Neuronal stem cell (in vitro differentiated cells): ENCODE results near the gene PHF14.

Source experiments
- DNase-seq: peaks from one replicate; pipeline ENCODE4 v3.0.0-alpha.2; 2013; ENCODE audit warnings: low spot score
- H2AFZ ChIP-seq: one replicate; pipeline ENCODE4 v1.6.1; 2013; ENCODE audit warnings: mild to moderate bottlenecking, low read length, inconsistent platforms
- H2AK5ac ChIP-seq: 2 replicates; pipeline ENCODE4 v1.6.1; 2013; ENCODE audit warnings: low read depth, mild to moderate bottlenecking, inconsistent platforms, low read length, moderate library complexity, mixed read lengths
- H2BK120ac ChIP-seq: 2 replicates; pipeline ENCODE4 v1.6.1; 2013; ENCODE audit warnings: low read depth, mild to moderate bottlenecking, inconsistent platforms, low read length, moderate library complexity, mixed read lengths
- H2BK12ac ChIP-seq: one replicate; pipeline ENCODE4 v1.6.1; 2013; ENCODE audit warnings: low read length, inconsistent platforms
- H2BK15ac ChIP-seq: 2 replicates; pipeline ENCODE4 v1.6.1; 2013; ENCODE audit warnings: mild to moderate bottlenecking, low read length, inconsistent platforms, mixed read lengths
- H2BK5ac ChIP-seq: one replicate; pipeline ENCODE4 v1.6.1; 2013; ENCODE audit warnings: inconsistent platforms, mild to moderate bottlenecking, low read length, moderate library complexity
- H3K14ac ChIP-seq: one replicate; pipeline ENCODE4 v1.6.1; 2013; ENCODE audit warnings: low read length, inconsistent platforms
- H3K18ac ChIP-seq: 2 replicates; pipeline ENCODE4 v1.6.1; 2013; ENCODE audit warnings: low read length, inconsistent platforms
- H3K23ac ChIP-seq: 2 replicates; pipeline ENCODE4 v1.6.1; 2013; ENCODE audit warnings: low read depth, mild to moderate bottlenecking, mixed read lengths, low read length, inconsistent platforms; ENCODE audit not compliant: poor library complexity
- H3K27ac ChIP-seq: replicated peaks from 3 replicates; pipeline ENCODE4 v1.5.1; 2013; ENCODE audit warnings: low read length, inconsistent platforms
- H3K27me3 ChIP-seq, 3 experiments: 2 replicates each; pipeline ENCODE4 v1.6.1; 2013; ENCODE audit warnings: low read length in 3 of 3, mild to moderate bottlenecking in 2 of 3, inconsistent platforms in 1 of 3, low read depth in 1 of 3, mixed read lengths in 1 of 3, moderate library complexity in 1 of 3; ENCODE audit not compliant: control insufficient read depth in 3 of 3, insufficient read depth in 3 of 3
- H3K36me3 ChIP-seq, 2 donors: replicated peaks in 1 of 2; 2 replicates each; pipeline ENCODE4 v1.6.1; 2013; ENCODE audit warnings: low read length in 2 of 2; ENCODE audit not compliant: control insufficient read depth in 2 of 2, insufficient read depth in 2 of 2
- H3K4ac ChIP-seq: 2 replicates; pipeline ENCODE4 v1.6.1; 2013; ENCODE audit warnings: inconsistent platforms, mild to moderate bottlenecking, low read length, moderate library complexity
- H3K4me1 ChIP-seq, 2 donors: 1 replicate in 1 of 2; 2 replicates in 1 of 2; pipeline ENCODE4 v1.6.1; 2013; ENCODE audit warnings: low read length in 2 of 2, low read depth in 1 of 2; ENCODE audit not compliant: control insufficient read depth in 2 of 2, insufficient read depth in 1 of 2
- H3K4me2 ChIP-seq: one replicate; pipeline ENCODE4 v1.6.1; 2013; ENCODE audit warnings: mild to moderate bottlenecking, low read length, inconsistent platforms; ENCODE audit not compliant: insufficient read depth, poor library complexity, severe bottlenecking
- H3K4me3 ChIP-seq, 2 donors: 2 replicates each; pipeline ENCODE4 v1.5.1; 2013; ENCODE audit warnings: low read length in 2 of 2, mild to moderate bottlenecking in 2 of 2, inconsistent platforms in 1 of 2, moderate library complexity in 1 of 2
- H3K79me1 ChIP-seq: one replicate; pipeline ENCODE4 v1.6.1; 2013; ENCODE audit warnings: low read depth, mild to moderate bottlenecking, inconsistent platforms, low read length, moderate library complexity
- H3K9ac ChIP-seq: one replicate; pipeline ENCODE4 v1.6.1; 2013; ENCODE audit warnings: mild to moderate bottlenecking, low read depth, low read length, inconsistent platforms; ENCODE audit not compliant: poor library complexity
- H3K9me3 ChIP-seq, 2 donors: replicated peaks in 1 of 2; 2 replicates each; pipeline versions ENCODE3 to v1.6.1; 2013; ENCODE audit warnings: low read length in 2 of 2, mild to moderate bottlenecking in 2 of 2, inconsistent platforms in 1 of 2, low read depth in 1 of 2, mixed read lengths in 1 of 2, moderate library complexity in 1 of 2; ENCODE audit not compliant: control insufficient read depth in 2 of 2, insufficient read depth in 1 of 2
- H4K8ac ChIP-seq: one replicate; pipeline ENCODE4 v1.6.1; 2013; ENCODE audit warnings: low read depth, mild to moderate bottlenecking, inconsistent platforms, low read length, moderate library complexity
- H4K91ac ChIP-seq: one replicate; pipeline ENCODE4 v1.6.1; 2013; ENCODE audit warnings: low read length, low read depth, mild to moderate bottlenecking, inconsistent platforms; ENCODE audit not compliant: poor library complexity
- WGBS, 2 donors: extraction: QIAGEN DNeasy Blood & Tissue Kit; methylation state at CpG; one replicate each; pipeline ENCODE4 v1.1.7; 2013; ENCODE audit warnings: missing lambda C conversion rate in 2 of 2, mixed read lengths in 1 of 2; ENCODE audit not compliant: insufficient read length in 2 of 2, insufficient replicate concordance in 1 of 2; ENCODE audit errors: extremely low coverage in 2 of 2; 5-methylcytosine and 5-hydroxymethylcytosine counted together

PHF14 gene

DNA sequence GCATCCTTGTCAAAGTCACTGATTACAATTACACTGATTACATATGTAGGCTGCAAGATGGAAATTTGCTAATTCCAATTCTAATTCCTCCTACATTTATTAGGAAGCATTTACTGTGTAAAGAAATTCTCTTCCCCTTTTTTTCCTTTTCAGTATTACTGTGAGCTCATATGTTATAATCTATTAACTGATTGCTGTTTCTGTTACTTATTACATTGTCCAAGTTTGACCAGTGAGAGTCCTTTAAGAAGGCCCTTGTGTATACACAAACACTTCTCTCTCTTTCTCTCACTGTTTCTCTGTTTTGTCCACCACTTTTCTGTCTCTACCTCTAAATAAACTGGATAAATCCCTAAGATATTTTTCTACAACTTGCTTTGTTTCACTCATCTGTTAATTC lies 31.5 kb downstream of the PHF14 start:
- Histone ChIP-seq H2BK5ac (no peak overlapping the region), H3K36me3 (peaks cover 3 to 71% of the 10 kb centered on the region in 2 donors), H2BK15ac (no peak overlapping the region), H4K91ac (no peak overlapping the region), H3K27me3 (no peaks in the 10 kb centered on the region), H3K4me1 (no peaks in the 10 kb centered on the region), H2BK12ac (no peak overlapping the region), H3K9me3 (peaks cover 0 to 6% of the 10 kb centered on the region in 2 donors), H3K4me3 (no peak overlapping the region), H2AFZ (no peak overlapping the region), H3K18ac (no peak overlapping the region), H2AK5ac (no peak overlapping the region), H3K79me1 (no peaks in the 10 kb centered on the region), H3K9ac (no peak overlapping the region), H3K4me2 (no peak overlapping the region), H3K27ac (no peak overlapping the region), H3K23ac (no peak overlapping the region), H4K8ac (no peak overlapping the region), H2BK120ac (no peak overlapping the region), H3K4ac (no peak overlapping the region), H3K14ac (no peak overlapping the region)
- DNase-seq: no peak

DNA sequence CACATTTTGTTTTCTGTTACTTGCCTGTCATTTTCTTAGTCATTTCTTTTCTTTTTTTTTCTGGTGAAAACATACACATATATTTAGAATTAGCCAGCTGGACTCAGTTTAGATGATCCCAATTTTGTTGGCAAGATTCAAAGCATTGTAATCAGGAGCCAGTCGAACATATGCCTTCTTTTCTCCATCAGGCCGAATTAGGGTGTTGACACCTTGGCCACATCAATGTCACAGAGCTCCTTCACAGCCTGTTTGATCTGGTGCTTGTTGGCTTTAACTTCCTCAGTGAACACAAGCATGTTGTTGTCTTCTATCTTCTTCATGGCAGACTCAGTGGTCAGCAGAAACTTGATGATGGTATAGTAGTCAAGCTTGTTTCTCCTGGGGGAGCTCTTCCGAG lies 32.6 kb downstream of the PHF14 start:
- Histone ChIP-seq H2BK15ac (no peak overlapping the region), H3K4ac (no peak overlapping the region), H2AFZ (no peak overlapping the region), H3K9me3 (peaks cover 0 to 6% of the 10 kb centered on the region in 2 donors), H3K4me2 (no peak overlapping the region), H3K27ac (no peak overlapping the region), H3K23ac (no peak overlapping the region), H3K14ac (no peak overlapping the region), H2BK12ac (no peak overlapping the region), H3K36me3 (peaks cover 3 to 75% of the 10 kb centered on the region in 2 donors), H3K4me3 (no peak overlapping the region), H2BK5ac (no peak overlapping the region), H3K27me3 (no peaks in the 10 kb centered on the region), H3K4me1 (no peaks in the 10 kb centered on the region), H4K8ac (no peak overlapping the region), H3K79me1 (no peaks in the 10 kb centered on the region), H4K91ac (no peak overlapping the region), H3K9ac (no peak overlapping the region), H2BK120ac (no peak overlapping the region), H2AK5ac (no peak overlapping the region), H3K18ac (no peak overlapping the region)
- no CpG with 5 or more reads among the region's 3 CpGs for WGBS, 2 donors
- no peak for DNase-seq

DNA sequence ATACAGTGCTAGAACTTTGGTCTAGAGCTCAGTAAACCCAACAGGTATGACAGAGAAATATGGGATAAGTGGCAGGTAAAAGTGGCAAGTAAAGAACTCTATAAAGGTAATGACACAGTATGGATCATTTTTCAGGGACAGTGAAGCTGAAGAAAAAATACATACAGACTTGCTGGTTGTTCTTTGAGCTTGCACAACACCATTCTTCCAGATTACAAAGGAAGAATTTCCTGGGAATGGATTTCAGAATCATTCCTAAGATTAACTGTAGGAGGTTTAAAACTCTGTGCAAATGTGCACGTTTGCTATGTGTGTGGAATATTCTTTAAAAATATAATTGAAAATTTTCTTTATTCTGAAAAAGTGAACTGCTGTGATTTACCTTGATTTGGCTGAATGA lies 36.0 kb downstream of the PHF14 start:
- no peak overlapping the region for H3K27ac ChIP-seq
- H3K4ac ChIP-seq: no peak overlapping the region
- H2BK5ac ChIP-seq: no peak overlapping the region
- no peak overlapping the region for H4K91ac ChIP-seq
- H3K4me2 ChIP-seq: no peak overlapping the region
- H2AK5ac ChIP-seq: no peak overlapping the region
- no peak overlapping the region for H3K14ac ChIP-seq
- peaks cover 0 to 8% of the 10 kb centered on the region in 2 donors for H3K9me3 ChIP-seq
- H2BK12ac ChIP-seq: no peak overlapping the region
- DNase-seq: no peak
- no peak overlapping the region for H2BK120ac ChIP-seq
- no peak overlapping the region for H4K8ac ChIP-seq
- no peak overlapping the region for H3K18ac ChIP-seq
- H2BK15ac ChIP-seq: no peak overlapping the region
- no peak overlapping the region for H2AFZ ChIP-seq
- H3K4me1 ChIP-seq: no peaks in the 10 kb centered on the region
- no peaks in the 10 kb centered on the region for H3K79me1 ChIP-seq
- H3K9ac ChIP-seq: no peak overlapping the region
- peaks cover 6 to 61% of the 10 kb centered on the region in 2 donors for H3K36me3 ChIP-seq
- no peak overlapping the region for H3K4me3 ChIP-seq
- H3K27me3 ChIP-seq: no peaks in the 10 kb centered on the region
- no CpG with 5 or more reads among the region's 1 CpG for WGBS, 2 donors
- no peak overlapping the region for H3K23ac ChIP-seq

DNA sequence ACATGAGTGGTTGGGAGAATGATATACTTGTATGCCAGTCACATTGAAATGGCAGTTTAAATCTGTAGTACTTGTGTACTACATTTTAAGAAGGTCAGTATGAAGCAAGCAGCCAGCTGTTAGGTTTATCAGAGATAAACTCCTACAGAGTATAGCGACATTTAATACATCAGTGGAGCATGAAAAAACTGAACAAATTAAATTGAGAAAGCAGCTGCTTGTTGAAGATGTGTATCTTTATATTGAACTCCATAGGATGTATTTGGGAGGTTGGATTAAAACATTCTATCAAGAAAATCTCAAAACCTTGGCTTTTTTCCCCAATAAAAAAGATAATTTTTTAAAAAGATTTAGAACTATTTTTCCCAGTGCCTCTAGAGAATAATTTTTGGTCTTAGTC lies 47.8 kb downstream of the PHF14 start:
- no peak overlapping the region for H4K91ac ChIP-seq
- no peak overlapping the region for H3K4me2 ChIP-seq
- no peak overlapping the region for H3K4ac ChIP-seq
- no peak overlapping the region for H2BK5ac ChIP-seq
- H3K4me3 ChIP-seq: no peak overlapping the region
- H3K18ac ChIP-seq: no peak overlapping the region
- no peak overlapping the region for H3K23ac ChIP-seq
- DNase-seq: no peak
- no peak overlapping the region for H4K8ac ChIP-seq
- H3K9me3 ChIP-seq: peaks cover 0 to 9% of the 10 kb centered on the region in 2 donors
- no peaks in the 10 kb centered on the region for H3K79me1 ChIP-seq
- H3K27me3 ChIP-seq: no peaks in the 10 kb centered on the region
- H2AK5ac ChIP-seq: no peak overlapping the region
- no peak overlapping the region for H2BK12ac ChIP-seq
- peaks cover 0 to 67% of the 10 kb centered on the region in 2 donors for H3K36me3 ChIP-seq
- no peak overlapping the region for H2BK15ac ChIP-seq
- no peak overlapping the region for H3K9ac ChIP-seq
- no peak overlapping the region for H3K27ac ChIP-seq
- no peak overlapping the region for H2AFZ ChIP-seq
- no peak overlapping the region for H2BK120ac ChIP-seq
- no peaks in the 10 kb centered on the region for H3K4me1 ChIP-seq
- no CpG with 5 or more reads among the region's 1 CpG for WGBS, 2 donors
- H3K14ac ChIP-seq: no peak overlapping the region
